ENCODE measurements around the gene NXPH1.

DNA sequence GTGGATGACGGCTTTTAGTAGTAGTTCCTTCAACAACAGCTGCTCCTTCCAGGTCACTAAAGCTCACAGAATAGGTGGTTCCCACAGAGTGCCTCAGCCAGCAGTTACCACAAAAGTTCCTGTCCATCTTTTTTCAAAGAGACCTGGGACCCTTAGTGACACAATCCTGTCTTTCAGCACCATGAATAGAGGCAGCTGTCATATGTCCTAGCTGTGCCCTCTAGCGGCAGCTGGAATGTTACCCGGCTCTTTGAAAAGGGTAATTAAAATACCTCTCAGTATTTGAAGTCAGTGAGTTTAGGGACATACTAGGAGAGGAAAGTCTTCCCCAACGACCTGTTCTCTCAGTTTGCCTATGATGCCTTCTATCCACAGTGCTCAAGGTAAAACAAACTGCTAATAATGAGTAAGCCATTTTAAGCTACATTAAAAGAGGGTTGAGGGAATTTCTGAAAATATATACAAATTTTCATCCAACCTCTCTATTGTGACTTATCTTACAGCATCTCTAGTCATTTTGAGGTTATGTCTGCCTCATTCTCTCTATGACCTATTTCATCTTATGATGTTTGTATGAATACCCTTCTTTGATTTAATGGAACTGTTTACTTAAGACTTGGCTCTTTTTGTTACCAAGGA lies 290.8 kb downstream of the NXPH1 start:
- TF ChIP-seq, protein P1, sequence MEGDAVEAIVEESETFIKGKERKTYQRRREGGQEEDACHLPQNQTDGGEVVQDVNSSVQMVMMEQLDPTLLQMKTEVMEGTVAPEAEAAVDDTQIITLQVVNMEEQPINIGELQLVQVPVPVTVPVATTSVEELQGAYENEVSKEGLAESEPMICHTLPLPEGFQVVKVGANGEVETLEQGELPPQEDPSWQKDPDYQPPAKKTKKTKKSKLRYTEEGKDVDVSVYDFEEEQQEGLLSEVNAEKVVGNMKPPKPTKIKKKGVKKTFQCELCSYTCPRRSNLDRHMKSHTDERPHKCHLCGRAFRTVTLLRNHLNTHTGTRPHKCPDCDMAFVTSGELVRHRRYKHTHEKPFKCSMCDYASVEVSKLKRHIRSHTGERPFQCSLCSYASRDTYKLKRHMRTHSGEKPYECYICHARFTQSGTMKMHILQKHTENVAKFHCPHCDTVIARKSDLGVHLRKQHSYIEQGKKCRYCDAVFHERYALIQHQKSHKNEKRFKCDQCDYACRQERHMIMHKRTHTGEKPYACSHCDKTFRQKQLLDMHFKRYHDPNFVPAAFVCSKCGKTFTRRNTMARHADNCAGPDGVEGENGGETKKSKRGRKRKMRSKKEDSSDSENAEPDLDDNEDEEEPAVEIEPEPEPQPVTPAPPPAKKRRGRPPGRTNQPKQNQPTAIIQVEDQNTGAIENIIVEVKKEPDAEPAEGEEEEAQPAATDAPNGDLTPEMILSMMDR (IDR thresholded peaks at IDR 0.05): no peak
- no peak for TF ChIP-seq POLR2A (IDR thresholded peaks at IDR 0.05)

Measured in ovary (tissue), 3 donors.